NCI-H187 (cell line): ENCODE data around the gene WDR47.
"Not testable (repeated sequence)": the region's sequence is repeated elsewhere in the genome, so short reads cannot be mapped to it uniquely, and the experiment has no call there.

Source experiments
- DNase-seq, 2 experiments: peaks; one replicate each; lab custom pipeline; 2025; lab: John Stamatoyannopoulos, UW

Gene WDR47

GRCh38 chr1:108962681-108963051 is 79.2 kb downstream of the WDR47 start:
- DNase-seq: peak in 1 of 2 experiments; percentile 34

GRCh38 chr1:108961752-108962486 is 80.0 kb downstream of the WDR47 start:
- no peak for DNase-seq

GRCh38 chr1:108961198-108961597 is 80.7 kb downstream of the WDR47 start:
- DNase-seq: no peak

GRCh38 chr1:108960719-108961118 is 81.2 kb downstream of the WDR47 start:
- DNase-seq: no peak

- no peak for DNase-seq
These were observed 84.0 kb downstream of the WDR47 start for GRCh38 chr1:108957888-108958287.

GRCh38 chr1:108955881-108956280 is 86.0 kb downstream of the WDR47 start:
- DNase-seq: no peak

- DNase-seq: no peak
These were observed 86.8 kb downstream of the WDR47 start for GRCh38 chr1:108955111-108955510.

- no peak for DNase-seq
These were observed 88.5 kb downstream of the WDR47 start for GRCh38 chr1:108953452-108953851.

- DNase-seq: no peak
These were observed 90.7 kb downstream of the WDR47 start for GRCh38 chr1:108951242-108951641.

- no peak for DNase-seq
These were observed 92.9 kb downstream of the WDR47 start for GRCh38 chr1:108949044-108949443.

- no peak for DNase-seq
These were observed 93.9 kb downstream of the WDR47 start for GRCh38 chr1:108947871-108948525.

GRCh38 chr1:108936170-108936569 is 105.7 kb downstream of the WDR47 start:
- DNase-seq: no peak

- DNase-seq: no peak
These were observed 108.0 kb downstream of the WDR47 start for GRCh38 chr1:108933944-108934343.

- DNase-seq: not testable (repeated sequence)
These were observed 114.3 kb downstream of the WDR47 start for GRCh38 chr1:108927565-108927964.

GRCh38 chr1:108925920-108926319 is 116.0 kb downstream of the WDR47 start:
- DNase-seq: no peak
